ENCODE measurements around the gene CHIT1.

DNA sequence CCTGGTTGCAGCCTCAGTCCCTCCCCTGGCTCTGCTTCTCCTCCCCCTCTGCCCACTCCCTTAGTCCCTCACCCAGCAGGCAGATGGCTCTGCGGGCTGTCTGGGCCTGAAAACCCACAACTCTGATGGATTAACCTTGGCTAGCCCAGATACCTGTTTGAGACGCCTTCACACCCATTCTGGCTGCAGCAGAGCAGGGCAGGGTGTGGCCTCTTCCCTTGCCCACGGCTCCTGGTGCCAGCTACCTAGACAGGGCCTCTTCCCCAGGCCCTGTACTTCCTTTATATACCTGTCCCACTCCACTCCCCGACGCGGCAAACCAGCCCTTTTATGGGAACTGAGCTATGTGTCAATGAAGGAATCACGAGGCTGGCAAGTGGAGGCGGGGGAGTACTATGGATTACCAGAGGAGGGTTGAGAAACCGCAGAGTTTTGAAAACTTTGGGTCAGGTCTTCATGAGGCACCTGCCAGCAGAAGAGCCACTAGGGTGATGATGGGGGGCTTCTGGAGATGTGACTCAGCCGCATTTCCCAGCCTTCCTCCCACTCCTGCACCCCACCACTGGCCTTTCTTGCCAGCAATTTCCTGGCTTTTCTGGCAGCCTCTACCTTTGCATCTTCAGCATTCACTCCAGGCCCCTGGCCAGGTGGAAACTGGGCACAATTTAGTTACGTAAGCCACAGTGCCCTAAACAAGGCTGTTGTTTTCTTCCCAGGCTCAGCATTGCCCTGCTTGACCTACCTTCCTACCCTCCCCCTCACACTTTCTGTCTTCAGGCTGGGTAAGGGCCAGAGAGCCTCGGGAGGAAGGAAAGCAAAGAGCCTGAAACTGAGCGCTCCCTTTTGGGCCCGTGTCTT, 42.8 kb downstream of the CHIT1 start, which contains the start of gene CHI3L1:
- TF ChIP-seq, protein P1, sequence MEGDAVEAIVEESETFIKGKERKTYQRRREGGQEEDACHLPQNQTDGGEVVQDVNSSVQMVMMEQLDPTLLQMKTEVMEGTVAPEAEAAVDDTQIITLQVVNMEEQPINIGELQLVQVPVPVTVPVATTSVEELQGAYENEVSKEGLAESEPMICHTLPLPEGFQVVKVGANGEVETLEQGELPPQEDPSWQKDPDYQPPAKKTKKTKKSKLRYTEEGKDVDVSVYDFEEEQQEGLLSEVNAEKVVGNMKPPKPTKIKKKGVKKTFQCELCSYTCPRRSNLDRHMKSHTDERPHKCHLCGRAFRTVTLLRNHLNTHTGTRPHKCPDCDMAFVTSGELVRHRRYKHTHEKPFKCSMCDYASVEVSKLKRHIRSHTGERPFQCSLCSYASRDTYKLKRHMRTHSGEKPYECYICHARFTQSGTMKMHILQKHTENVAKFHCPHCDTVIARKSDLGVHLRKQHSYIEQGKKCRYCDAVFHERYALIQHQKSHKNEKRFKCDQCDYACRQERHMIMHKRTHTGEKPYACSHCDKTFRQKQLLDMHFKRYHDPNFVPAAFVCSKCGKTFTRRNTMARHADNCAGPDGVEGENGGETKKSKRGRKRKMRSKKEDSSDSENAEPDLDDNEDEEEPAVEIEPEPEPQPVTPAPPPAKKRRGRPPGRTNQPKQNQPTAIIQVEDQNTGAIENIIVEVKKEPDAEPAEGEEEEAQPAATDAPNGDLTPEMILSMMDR (conservative IDR thresholded peaks at IDR 0.05; ENCODE audit: low read length): no peak
- TF ChIP-seq EZH2phosphoT487 (IDR thresholded peaks at IDR 0.05; ENCODE audit: borderline replicate concordance, low read depth, low read length): no peak

Measured in OCI-LY7 (cell line).